PC-3 (cell line): Measurements from ENCODE around the gene SAMD8.

ENCODE experiments used
- EZH2 ChIP-seq: fragments of 300-600 bp; sonication (generic); IDR thresholded peaks from one replicate; pipeline ENCODE4 v1.6.1; 2017; ENCODE audit warnings: antibody characterized with exemption, mild to moderate bottlenecking, low read length; ENCODE audit not compliant: unreplicated experiment
- EZH2phosphoT487 ChIP-seq: fragments of 300-600 bp; sonication (generic); IDR thresholded peaks from 2 replicates; pipeline ENCODE4 v1.6.1; 2018; ENCODE audit warnings: mild to moderate bottlenecking, antibody characterized with exemption, low read length, borderline replicate concordance
- TF ChIP-seq, protein P1 (sequence below): fragments of 300-600 bp; sonication (generic); conservative IDR thresholded peaks from 2 replicates; pipeline ENCODE4 v1.5.1; 2017; ENCODE audit warnings: antibody characterized with exemption, low read depth, mild to moderate bottlenecking, low read length

DNA sequence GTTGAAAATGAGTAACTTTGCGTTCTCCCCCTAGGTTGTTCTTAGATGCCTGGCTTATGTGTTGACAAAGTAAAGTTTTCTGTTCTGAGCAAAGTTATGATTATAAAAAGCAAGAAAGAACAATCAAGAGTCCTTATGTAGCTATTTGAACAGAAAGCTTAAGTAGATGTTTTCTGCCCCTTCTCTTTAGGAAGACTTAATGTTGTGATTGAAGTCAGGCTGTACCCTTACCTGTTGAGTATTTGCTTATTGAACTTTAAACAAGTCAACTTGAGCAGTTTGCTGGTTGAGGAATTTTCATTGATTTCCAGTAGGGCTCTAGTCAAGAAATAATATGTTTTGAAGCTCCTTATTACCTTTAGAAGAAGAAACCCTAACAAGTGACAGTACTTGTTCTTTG, 65.3 kb downstream of the SAMD8 start:
- TF ChIP-seq, protein P1, sequence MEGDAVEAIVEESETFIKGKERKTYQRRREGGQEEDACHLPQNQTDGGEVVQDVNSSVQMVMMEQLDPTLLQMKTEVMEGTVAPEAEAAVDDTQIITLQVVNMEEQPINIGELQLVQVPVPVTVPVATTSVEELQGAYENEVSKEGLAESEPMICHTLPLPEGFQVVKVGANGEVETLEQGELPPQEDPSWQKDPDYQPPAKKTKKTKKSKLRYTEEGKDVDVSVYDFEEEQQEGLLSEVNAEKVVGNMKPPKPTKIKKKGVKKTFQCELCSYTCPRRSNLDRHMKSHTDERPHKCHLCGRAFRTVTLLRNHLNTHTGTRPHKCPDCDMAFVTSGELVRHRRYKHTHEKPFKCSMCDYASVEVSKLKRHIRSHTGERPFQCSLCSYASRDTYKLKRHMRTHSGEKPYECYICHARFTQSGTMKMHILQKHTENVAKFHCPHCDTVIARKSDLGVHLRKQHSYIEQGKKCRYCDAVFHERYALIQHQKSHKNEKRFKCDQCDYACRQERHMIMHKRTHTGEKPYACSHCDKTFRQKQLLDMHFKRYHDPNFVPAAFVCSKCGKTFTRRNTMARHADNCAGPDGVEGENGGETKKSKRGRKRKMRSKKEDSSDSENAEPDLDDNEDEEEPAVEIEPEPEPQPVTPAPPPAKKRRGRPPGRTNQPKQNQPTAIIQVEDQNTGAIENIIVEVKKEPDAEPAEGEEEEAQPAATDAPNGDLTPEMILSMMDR = no peak
- TF ChIP-seq EZH2 (no peak), EZH2phosphoT487 (no peak)
